Suprapubic skin (tissue), 4 donors: Measurements from ENCODE around the gene IGFBP3. TPM values are rescaled to one million over a fixed set of nuclear protein-coding genes. Genes with fewer than 3 reads are reported as not detected.

Experiments
- DNase-seq, 2 donors: peaks; one replicate each; pipeline ENCODE4 v3.0.0-alpha.2; 2019; ENCODE audit warnings: low spot score in 2 of 2
- H3K27ac ChIP-seq: fragments of 200-600 bp; sonication (generic); one replicate; pipeline ENCODE4 v1.5.1; 2019
- H3K27me3 ChIP-seq: fragments of 200-600 bp; sonication (generic); one replicate; pipeline ENCODE4 v1.5.1; 2019
- H3K36me3 ChIP-seq: fragments of 200-600 bp; sonication (generic); one replicate; pipeline ENCODE4 v1.5.1; 2019
- H3K4me1 ChIP-seq: fragments of 200-600 bp; sonication (generic); one replicate; pipeline ENCODE4 v1.5.1; 2019
- H3K4me3 ChIP-seq: fragments of 200-600 bp; sonication (generic); one replicate; pipeline ENCODE4 v1.5.1; 2019; ENCODE audit warnings: mild to moderate bottlenecking
- H3K9me3 ChIP-seq: fragments of 200-600 bp; sonication (generic); one replicate; pipeline ENCODE4 v1.5.1; 2019
- EP300 ChIP-seq: sonication (generic); formaldehyde crosslinking; IDR thresholded peaks from one replicate; pipeline ENCODE4 v1.6.1; 2017; ENCODE audit warnings: antibody characterized with exemption
- POLR2A ChIP-seq, 2 donors: fragments of 450-650 bp; IDR thresholded peaks; one replicate each; pipeline ENCODE4 v1.6.1; 2017; ENCODE audit warnings: antibody characterized with exemption in 2 of 2, mild to moderate bottlenecking in 2 of 2, moderate library complexity in 2 of 2
- POLR2AphosphoS5 ChIP-seq, 3 donors: sonication (generic); formaldehyde crosslinking; IDR thresholded peaks; one replicate each; pipeline ENCODE4 v1.6.1; 2017; ENCODE audit warnings: antibody characterized with exemption in 3 of 3
- WGBS: methylation state at CpG from one replicate; pipeline ENCODE4 v1.1.5; 2018; 5-methylcytosine and 5-hydroxymethylcytosine counted together
- total RNA-seq, 4 donors: library from RNA; depleted of rRNA; stranded (reverse); fragments of >200 nt; gene quantifications; one replicate each; pipeline ENCODE4 v1.1.0, GENCODE V29; 2016
- TF ChIP-seq, protein P1 (sequence below), 2 donors: fragments of 200-600 bp in 1 of 2; fragments of 450-650 bp in 1 of 2; sonication (generic) in 1 of 2; IDR thresholded peaks; one replicate each; pipeline ENCODE4 v1.5.1; 2016 to 2019; ENCODE audit warnings: antibody characterized with exemption in 2 of 2, mild to moderate bottlenecking in 1 of 2, moderate library complexity in 1 of 2

The IGFBP3 gene
- total RNA-seq, 4 donors from 2014 or later = 120 to 519 (median 223) TPM

DNA sequence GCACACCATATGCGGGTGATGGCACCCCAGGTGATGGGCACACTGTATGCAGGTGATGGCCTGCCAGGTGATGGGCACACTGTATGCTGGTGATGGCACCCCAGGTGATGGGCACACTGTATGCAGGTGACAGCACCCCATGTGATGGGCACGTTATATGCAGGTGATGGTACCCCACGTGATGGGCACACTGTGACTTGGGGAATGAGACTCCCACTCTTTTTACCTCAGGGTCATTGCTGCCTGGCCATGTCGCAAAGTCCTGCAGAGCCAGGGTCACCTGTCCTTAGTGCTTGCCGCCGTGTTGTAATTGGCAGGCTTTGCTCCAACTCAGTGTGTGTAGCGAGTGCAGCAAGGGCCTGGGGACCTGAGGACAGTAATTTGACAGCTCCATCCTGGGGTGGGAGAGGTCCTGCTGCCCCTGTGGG lies 40.6 kb downstream of the IGFBP3 start:
- Histone ChIP-seq H3K36me3 (no peaks in the 10 kb centered on the region), H3K9me3 (peaks cover 10% of the 10 kb centered on the region), H3K27ac (no peak overlapping the region), H3K4me1 (no peaks in the 10 kb centered on the region), H3K4me3 (no peak overlapping the region), H3K27me3 (peaks cover 13% of the 10 kb centered on the region)
- 89% methylated on average over 5 of the region's 7 CpGs for WGBS
- TF ChIP-seq, protein P1, sequence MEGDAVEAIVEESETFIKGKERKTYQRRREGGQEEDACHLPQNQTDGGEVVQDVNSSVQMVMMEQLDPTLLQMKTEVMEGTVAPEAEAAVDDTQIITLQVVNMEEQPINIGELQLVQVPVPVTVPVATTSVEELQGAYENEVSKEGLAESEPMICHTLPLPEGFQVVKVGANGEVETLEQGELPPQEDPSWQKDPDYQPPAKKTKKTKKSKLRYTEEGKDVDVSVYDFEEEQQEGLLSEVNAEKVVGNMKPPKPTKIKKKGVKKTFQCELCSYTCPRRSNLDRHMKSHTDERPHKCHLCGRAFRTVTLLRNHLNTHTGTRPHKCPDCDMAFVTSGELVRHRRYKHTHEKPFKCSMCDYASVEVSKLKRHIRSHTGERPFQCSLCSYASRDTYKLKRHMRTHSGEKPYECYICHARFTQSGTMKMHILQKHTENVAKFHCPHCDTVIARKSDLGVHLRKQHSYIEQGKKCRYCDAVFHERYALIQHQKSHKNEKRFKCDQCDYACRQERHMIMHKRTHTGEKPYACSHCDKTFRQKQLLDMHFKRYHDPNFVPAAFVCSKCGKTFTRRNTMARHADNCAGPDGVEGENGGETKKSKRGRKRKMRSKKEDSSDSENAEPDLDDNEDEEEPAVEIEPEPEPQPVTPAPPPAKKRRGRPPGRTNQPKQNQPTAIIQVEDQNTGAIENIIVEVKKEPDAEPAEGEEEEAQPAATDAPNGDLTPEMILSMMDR (IDR thresholded peaks at IDR 0.05) = no peak
- TF ChIP-seq POLR2AphosphoS5 (IDR thresholded peaks at IDR 0.05) (no peak), POLR2A (IDR thresholded peaks at IDR 0.05) (no peak), EP300 (no peak)
- no peak for DNase-seq

DNA sequence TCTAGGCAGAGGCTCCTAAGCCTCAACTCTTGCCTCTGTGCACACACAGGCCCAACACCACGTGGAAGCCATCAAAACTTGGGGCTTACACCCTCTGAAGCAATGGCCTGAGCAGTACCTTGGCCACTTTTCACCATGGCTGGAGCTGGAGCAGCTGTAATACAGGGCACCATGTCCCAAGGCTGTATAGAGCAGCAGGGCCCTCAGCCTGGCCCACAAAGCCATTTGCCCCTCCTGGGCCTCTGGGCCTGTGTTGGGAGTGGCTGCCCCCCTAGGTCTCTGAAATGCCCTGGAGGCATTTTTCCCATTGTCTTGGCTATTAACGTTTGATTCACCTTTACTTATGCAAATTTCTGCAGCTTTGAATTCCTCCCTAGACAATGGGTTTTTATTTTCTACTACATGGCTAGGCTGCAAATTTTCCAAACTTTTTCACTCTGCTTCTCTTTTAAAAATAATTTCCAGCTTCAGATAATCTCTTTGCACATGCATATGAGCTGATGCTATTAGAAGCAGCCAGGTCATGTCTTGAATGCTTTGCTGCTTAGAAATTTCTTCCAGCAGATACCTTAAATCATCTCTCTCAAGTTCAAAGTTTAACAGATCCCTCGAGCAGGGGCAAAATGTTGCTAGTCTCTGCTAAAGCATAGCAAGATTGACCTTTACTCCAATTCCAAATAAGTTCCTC lies 42.5 kb downstream of the IGFBP3 start:
- Histone ChIP-seq H3K4me1 (no peaks in the 10 kb centered on the region), H3K27me3 (no peaks in the 10 kb centered on the region), H3K27ac (no peak overlapping the region), H3K36me3 (no peaks in the 10 kb centered on the region), H3K9me3 (peaks cover 10% of the 10 kb centered on the region), H3K4me3 (no peak overlapping the region)
- no peak for TF ChIP-seq EP300
- TF ChIP-seq, protein P1 (IDR thresholded peaks at IDR 0.05) = no peak
- no peak for TF ChIP-seq POLR2AphosphoS5 (IDR thresholded peaks at IDR 0.05)
- no peak for TF ChIP-seq POLR2A (IDR thresholded peaks at IDR 0.05)
- DNase-seq = no peak
- WGBS = 39% methylated on average over 3 of the region's 3 CpGs

DNA sequence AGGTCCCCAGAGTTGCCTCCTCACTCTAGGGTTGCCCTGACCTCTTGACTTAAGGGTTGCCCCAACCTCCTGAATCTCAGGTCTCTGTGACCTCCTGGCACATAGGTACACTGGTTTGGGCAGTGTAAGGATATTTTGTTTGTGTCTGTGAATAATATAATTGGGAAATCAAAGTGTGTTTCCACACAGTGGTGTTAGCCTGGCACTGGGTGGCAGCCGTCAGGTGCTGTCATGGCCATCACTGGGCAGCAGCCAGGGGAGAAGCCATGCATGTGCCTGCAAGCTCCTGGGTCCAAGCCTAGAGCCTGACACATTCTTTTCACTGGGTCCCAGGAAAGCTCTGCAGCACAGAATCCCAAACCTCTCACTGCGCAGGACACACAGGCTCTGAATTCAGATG lies 44.6 kb downstream of the IGFBP3 start:
- no peaks in the 10 kb centered on the region for H3K36me3 ChIP-seq
- TF ChIP-seq EP300 (no peak), POLR2A (IDR thresholded peaks at IDR 0.05) (no peak), POLR2AphosphoS5 (IDR thresholded peaks at IDR 0.05) (no peak)
- TF ChIP-seq, protein P1 (IDR thresholded peaks at IDR 0.05) = no peak
- H3K4me1 ChIP-seq = no peaks in the 10 kb centered on the region
- peaks cover 10% of the 10 kb centered on the region for H3K9me3 ChIP-seq
- no peak overlapping the region for H3K4me3 ChIP-seq
- no peak overlapping the region for H3K27ac ChIP-seq
- no peak for DNase-seq
- H3K27me3 ChIP-seq = no peaks in the 10 kb centered on the region
- 100% methylated on average over 1 of the region's 2 CpGs for WGBS

- H3K27me3 ChIP-seq = no peaks in the 10 kb centered on the region
- TF ChIP-seq, protein P1 (IDR thresholded peaks at IDR 0.05) = no peak
- TF ChIP-seq EP300 = no peak
- no peak for TF ChIP-seq POLR2AphosphoS5 (IDR thresholded peaks at IDR 0.05)
- TF ChIP-seq POLR2A (IDR thresholded peaks at IDR 0.05) = no peak
- H3K27ac ChIP-seq = no peak overlapping the region
- H3K4me1 ChIP-seq = no peaks in the 10 kb centered on the region
- 93% methylated on average over 8 of the region's 8 CpGs for WGBS
- DNase-seq = no peak
- no peak overlapping the region for H3K4me3 ChIP-seq
- H3K9me3 ChIP-seq = peaks cover 10% of the 10 kb centered on the region
- no peaks in the 10 kb centered on the region for H3K36me3 ChIP-seq
These were observed 46.5 kb downstream of the IGFBP3 start for GRCh38 chr7:45874408-45875131.

DNA sequence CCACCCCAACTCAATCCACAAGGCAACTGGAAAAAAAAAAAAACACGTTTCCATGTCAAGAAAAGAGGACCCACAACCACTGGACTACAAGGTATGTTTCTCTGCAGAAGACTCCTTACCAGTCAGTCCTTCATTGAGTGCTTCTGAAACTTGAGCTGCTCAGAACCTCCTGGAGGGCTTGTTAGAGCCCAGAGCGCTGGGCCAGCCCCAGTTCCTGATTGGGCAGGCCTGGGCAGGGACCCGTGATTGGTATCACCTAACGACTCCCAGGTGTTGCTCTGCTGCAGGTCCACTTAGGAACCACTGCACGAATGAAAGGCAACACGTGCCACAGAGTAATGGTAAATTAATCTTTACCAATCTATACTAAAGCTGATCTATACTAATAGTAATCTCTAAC lies 47.7 kb downstream of the IGFBP3 start:
- H3K4me3 ChIP-seq = no peak overlapping the region
- TF ChIP-seq, protein P1 (IDR thresholded peaks at IDR 0.05) = no peak
- TF ChIP-seq EP300 = no peak
- TF ChIP-seq POLR2A (IDR thresholded peaks at IDR 0.05) = no peak
- TF ChIP-seq POLR2AphosphoS5 (IDR thresholded peaks at IDR 0.05) = no peak
- H3K4me1 ChIP-seq = no peaks in the 10 kb centered on the region
- H3K27me3 ChIP-seq = no peaks in the 10 kb centered on the region
- H3K27ac ChIP-seq = no peak overlapping the region
- DNase-seq = no peak
- 58% methylated on average over 6 of the region's 6 CpGs for WGBS
- peaks cover 4% of the 10 kb centered on the region for H3K9me3 ChIP-seq
- no peaks in the 10 kb centered on the region for H3K36me3 ChIP-seq
